ENCODE data around the gene ZMAT5. TPM values are rescaled to one million over a fixed set of nuclear protein-coding genes. Genes with fewer than 3 reads are reported as not detected.

Gene ZMAT5
- polyA plus RNA-seq, 2 donors = 20.3 to 31.2 TPM

DNA sequence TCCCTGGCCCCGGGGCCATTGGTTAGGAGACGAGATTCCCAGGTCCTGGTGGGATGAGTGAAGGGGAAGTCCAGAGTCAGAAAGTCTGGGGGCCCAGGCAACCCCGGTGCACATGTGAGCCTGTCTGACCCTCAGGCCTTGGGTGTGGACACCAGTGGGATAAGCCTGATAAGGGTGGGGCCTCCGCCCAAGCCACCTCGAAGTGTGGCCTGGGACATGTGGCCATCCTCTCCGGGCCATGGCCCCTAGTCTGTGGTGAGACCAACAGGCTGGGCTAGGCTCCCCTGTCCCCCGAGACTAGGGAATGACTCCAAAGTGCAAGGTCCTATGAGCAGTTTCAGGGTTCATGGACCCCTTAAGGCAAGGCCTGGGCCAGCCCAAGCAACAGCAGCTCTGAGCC is 40.7 kb downstream of the ZMAT5 start:
- H3K4me1 ChIP-seq (ENCODE audit: control insufficient read depth in 2 of 2, insufficient read depth in 2 of 2, low read length in 1 of 2) = no peaks in the 10 kb centered on the region
- H3K36me3 ChIP-seq (ENCODE audit: control insufficient read depth in 2 of 2, insufficient read depth in 2 of 2, low read length in 1 of 2) = peaks cover 0 to 4% of the 10 kb centered on the region in 2 donors
- H3K9me3 ChIP-seq (ENCODE audit: control insufficient read depth in 2 of 2, insufficient read depth in 1 of 2, low read depth in 1 of 2, low read length in 1 of 2) = no peaks in the 10 kb centered on the region
- peaks cover 0 to 2% of the 10 kb centered on the region in 2 donors for H3K27me3 ChIP-seq (ENCODE audit: control insufficient read depth in 1 of 2, insufficient read depth in 2 of 2, low read length in 2 of 2)
- 68 to 70% methylated on average over 7 of the region's 7 CpGs for WGBS, 2 donors
- no peak overlapping the region for H3K27ac ChIP-seq (ENCODE audit: low read depth in 2 of 2, low read length in 1 of 2)
- H3K4me3 ChIP-seq (ENCODE audit: low read depth in 1 of 2, low read length in 2 of 2) = no peak overlapping the region

DNA sequence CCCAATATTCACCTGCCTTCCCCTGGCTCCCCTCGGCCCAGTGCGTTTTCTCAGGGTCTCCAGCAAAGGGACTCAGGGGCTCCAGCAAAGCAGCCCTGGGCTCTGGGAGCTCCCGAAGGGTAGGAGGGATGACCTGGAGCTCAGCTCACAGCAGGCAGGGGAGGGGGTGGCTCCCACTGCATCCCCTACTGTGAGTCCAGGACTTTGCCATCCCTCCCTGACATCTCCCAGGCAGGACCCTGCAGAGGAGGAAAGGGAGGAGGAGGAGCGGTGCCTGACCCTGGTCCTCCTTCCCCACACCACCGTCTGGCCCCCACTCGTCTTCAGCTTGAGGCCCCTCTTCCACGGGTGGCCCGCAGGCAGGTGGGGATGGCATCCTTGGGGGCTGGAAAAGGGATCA is 42.0 kb downstream of the ZMAT5 start:
- H3K36me3 ChIP-seq (ENCODE audit: control insufficient read depth in 2 of 2, insufficient read depth in 2 of 2, low read length in 1 of 2) = no peaks in the 10 kb centered on the region
- peaks cover 0 to 5% of the 10 kb centered on the region in 2 donors for H3K4me1 ChIP-seq (ENCODE audit: control insufficient read depth in 2 of 2, insufficient read depth in 2 of 2, low read length in 1 of 2)
- H3K27me3 ChIP-seq (ENCODE audit: control insufficient read depth in 1 of 2, insufficient read depth in 2 of 2, low read length in 2 of 2) = peaks cover 0 to 11% of the 10 kb centered on the region in 2 donors
- 60 to 64% methylated on average over 7 to 8 of the region's 8 CpGs for WGBS, 2 donors
- no peaks in the 10 kb centered on the region for H3K9me3 ChIP-seq (ENCODE audit: control insufficient read depth in 2 of 2, insufficient read depth in 1 of 2, low read depth in 1 of 2, low read length in 1 of 2)
- no peak overlapping the region for H3K27ac ChIP-seq (ENCODE audit: low read depth in 2 of 2, low read length in 1 of 2)
- H3K4me3 ChIP-seq (ENCODE audit: low read depth in 1 of 2, low read length in 2 of 2) = no peak overlapping the region

DNA sequence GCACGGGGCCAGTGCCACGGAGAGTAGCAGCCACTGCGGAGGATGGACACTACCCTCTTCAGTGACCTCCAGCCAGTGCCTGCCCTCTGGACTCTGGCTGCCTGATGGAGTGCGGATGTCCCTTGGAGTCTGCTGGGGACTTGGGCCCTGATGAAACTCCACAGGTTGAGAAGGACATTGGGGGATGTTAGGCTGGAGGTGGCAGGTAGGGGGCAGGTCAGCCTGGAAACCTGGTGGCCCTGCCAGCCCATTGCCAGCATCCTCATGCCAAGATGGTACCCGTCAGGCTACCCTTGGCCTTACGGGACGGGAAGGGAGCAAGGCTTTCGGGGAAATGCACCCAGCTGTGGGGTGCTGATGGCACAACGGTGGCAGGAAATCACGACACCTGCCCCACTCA is 43.0 kb downstream of the ZMAT5 start:
- Histone ChIP-seq H3K4me1 (ENCODE audit: control insufficient read depth in 2 of 2, insufficient read depth in 2 of 2, low read length in 1 of 2) (peaks cover 0 to 9% of the 10 kb centered on the region in 2 donors), H3K36me3 (ENCODE audit: control insufficient read depth in 2 of 2, insufficient read depth in 2 of 2, low read length in 1 of 2) (no peaks in the 10 kb centered on the region), H3K9me3 (ENCODE audit: control insufficient read depth in 2 of 2, insufficient read depth in 1 of 2, low read depth in 1 of 2, low read length in 1 of 2) (no peaks in the 10 kb centered on the region), H3K4me3 (ENCODE audit: low read depth in 1 of 2, low read length in 2 of 2) (no peak overlapping the region), H3K27ac (ENCODE audit: low read depth in 2 of 2, low read length in 1 of 2) (no peak overlapping the region), H3K27me3 (ENCODE audit: control insufficient read depth in 1 of 2, insufficient read depth in 2 of 2, low read length in 2 of 2) (peaks cover 0 to 14% of the 10 kb centered on the region in 2 donors)
- 86 to 93% methylated on average over 10 of the region's 10 CpGs for WGBS, 2 donors

DNA sequence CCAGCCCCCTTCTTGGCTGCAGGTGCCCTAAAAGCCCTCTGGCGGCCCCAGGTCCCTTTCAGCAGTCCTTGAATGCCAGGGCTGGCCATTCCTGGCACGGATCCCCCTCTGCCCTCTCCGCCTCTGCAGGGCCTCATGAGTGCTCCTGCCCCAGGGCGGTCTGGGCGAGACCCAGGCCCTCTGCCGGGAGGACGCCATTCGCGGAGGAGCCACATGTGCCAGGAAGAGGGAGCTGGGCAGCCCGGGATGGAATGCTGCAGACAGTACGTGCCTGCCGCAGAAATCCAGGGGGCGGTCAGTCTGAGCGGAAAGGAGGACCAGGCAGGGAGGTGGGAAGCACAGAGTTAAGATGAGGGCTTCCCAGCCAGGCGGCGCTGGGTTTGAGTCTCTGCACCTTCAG is 44.2 kb downstream of the ZMAT5 start:
- Histone ChIP-seq H3K27me3 (ENCODE audit: control insufficient read depth in 1 of 2, insufficient read depth in 2 of 2, low read length in 2 of 2) (peaks cover 0 to 14% of the 10 kb centered on the region in 2 donors), H3K4me1 (ENCODE audit: control insufficient read depth in 2 of 2, insufficient read depth in 2 of 2, low read length in 1 of 2) (peaks cover 0 to 9% of the 10 kb centered on the region in 2 donors), H3K36me3 (ENCODE audit: control insufficient read depth in 2 of 2, insufficient read depth in 2 of 2, low read length in 1 of 2) (no peaks in the 10 kb centered on the region), H3K4me3 (ENCODE audit: low read depth in 1 of 2, low read length in 2 of 2) (no peak overlapping the region), H3K27ac (ENCODE audit: low read depth in 2 of 2, low read length in 1 of 2) (no peak overlapping the region), H3K9me3 (ENCODE audit: control insufficient read depth in 2 of 2, insufficient read depth in 1 of 2, low read depth in 1 of 2, low read length in 1 of 2) (no peaks in the 10 kb centered on the region)
- 72 to 82% methylated on average over 16 of the region's 16 CpGs for WGBS, 2 donors

DNA sequence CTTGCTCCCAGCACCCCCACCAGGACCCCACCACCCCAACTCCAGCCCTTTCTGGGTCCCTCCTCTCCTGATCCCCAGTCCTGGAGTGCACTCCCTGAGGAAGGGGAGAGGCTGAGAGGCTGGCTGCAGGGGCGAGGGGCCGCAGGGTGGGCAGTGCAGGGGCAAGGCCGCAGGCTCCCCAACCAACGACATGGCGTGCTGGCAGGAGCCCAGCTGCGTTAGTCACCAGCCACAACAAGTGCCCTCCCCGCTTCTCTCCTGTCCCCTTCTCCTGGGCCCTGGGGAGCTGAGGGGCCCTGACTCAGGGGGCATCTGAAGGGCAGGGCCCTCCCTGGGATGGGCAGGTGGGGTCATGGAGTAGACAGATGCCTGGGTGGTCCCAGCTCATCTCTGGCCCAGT is 44.7 kb downstream of the ZMAT5 start:
- Histone ChIP-seq H3K4me1 (ENCODE audit: control insufficient read depth in 2 of 2, insufficient read depth in 2 of 2, low read length in 1 of 2) (peaks cover 0 to 9% of the 10 kb centered on the region in 2 donors), H3K27ac (ENCODE audit: low read depth in 2 of 2, low read length in 1 of 2) (no peak overlapping the region), H3K36me3 (ENCODE audit: control insufficient read depth in 2 of 2, insufficient read depth in 2 of 2, low read length in 1 of 2) (no peaks in the 10 kb centered on the region), H3K27me3 (ENCODE audit: control insufficient read depth in 1 of 2, insufficient read depth in 2 of 2, low read length in 2 of 2) (peaks cover 0 to 14% of the 10 kb centered on the region in 2 donors), H3K4me3 (ENCODE audit: low read depth in 1 of 2, low read length in 2 of 2) (no peak overlapping the region), H3K9me3 (ENCODE audit: control insufficient read depth in 2 of 2, insufficient read depth in 1 of 2, low read depth in 1 of 2, low read length in 1 of 2) (no peaks in the 10 kb centered on the region)
- WGBS, 2 donors = 60 to 72% methylated on average over 7 of the region's 7 CpGs

DNA sequence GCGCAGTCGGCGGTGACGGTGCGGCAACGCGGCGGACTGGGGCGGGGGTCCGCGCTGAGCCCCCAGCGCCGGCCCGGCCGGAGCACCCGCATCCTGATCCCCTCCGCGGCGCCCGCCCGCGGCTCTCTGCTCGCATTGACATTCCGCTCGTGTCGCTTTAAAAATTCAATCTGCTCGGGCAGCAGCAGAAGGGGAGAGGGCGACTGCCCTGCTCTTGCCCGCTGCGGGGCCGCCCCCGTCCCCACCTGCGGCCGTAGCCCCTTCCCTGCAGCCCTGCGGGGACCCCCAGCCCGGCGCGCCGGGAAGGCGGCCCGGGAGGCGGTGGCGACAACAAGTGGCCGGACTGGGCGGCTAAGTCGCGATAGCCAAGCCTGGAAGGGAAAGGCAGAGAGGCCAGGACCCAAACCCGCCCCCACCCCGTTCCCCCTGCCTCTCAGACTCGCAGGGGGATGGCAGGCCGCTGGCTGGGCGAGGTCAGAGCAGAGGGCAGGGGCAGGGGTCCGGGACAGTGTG is 45.9 kb downstream of the ZMAT5 start:
- Histone ChIP-seq H3K36me3 (ENCODE audit: control insufficient read depth in 2 of 2, insufficient read depth in 2 of 2, low read length in 1 of 2) (no peaks in the 10 kb centered on the region), H3K27me3 (ENCODE audit: control insufficient read depth in 1 of 2, insufficient read depth in 2 of 2, low read length in 2 of 2) (peaks cover 0 to 14% of the 10 kb centered on the region in 2 donors), H3K27ac (ENCODE audit: low read depth in 2 of 2, low read length in 1 of 2) (no peak overlapping the region), H3K9me3 (ENCODE audit: control insufficient read depth in 2 of 2, insufficient read depth in 1 of 2, low read depth in 1 of 2, low read length in 1 of 2) (no peaks in the 10 kb centered on the region), H3K4me3 (ENCODE audit: low read depth in 1 of 2, low read length in 2 of 2) (peak overlapping the region in 1 of 2 donors; percentile 35), H3K4me1 (ENCODE audit: control insufficient read depth in 2 of 2, insufficient read depth in 2 of 2, low read length in 1 of 2) (peaks cover 0 to 9% of the 10 kb centered on the region in 2 donors)
- WGBS, 2 donors = 7 to 11% methylated on average over 36 to 53 of the region's 53 CpGs

DNA sequence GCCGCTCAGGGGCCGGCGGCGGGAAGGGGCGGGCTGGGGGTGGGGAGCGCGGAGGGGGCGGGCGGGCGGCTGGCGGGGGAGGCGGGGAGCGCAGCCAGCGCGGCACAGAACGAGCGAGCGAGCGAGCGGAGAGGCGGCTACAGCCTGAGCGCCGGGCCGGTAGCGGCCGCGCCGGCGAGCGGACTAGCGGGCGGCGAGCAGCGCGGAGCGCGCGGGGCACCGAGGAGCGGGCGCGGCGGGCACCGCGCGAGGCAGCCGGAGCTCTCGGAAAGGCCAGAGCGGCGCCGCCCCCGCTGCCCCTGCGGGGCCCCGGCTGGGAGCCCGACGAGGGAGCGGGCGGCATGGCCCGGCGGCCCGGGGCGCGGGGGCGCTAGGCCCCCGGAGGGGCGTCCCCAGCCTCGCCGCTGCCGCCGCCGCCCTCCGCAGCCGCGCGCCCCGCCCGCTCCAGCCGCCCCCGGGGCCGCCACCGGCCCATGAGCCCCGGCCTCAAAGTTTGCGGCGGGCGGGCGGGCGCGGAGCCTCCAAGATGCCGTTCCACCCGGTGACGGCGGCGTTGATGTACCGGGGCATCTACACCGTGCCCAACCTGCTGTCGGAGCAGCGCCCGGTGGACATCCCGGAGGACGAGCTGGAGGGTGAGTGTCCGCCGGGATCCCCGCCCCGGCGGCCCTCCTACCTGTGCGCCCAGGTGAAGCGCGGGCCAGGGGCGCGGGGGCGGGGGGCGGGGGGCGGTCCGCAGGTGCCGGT is 46.7 kb downstream of the ZMAT5 start, which contains the start of gene CABP7:
CABP7 (plus strand) TSS at position 105 of the 747 bp plus-strand sequence; CDS start at position 527, 422 bp downstream.
- 1 to 2% methylated on average over 28 to 115 of the region's 115 CpGs for WGBS, 2 donors
- H3K36me3 ChIP-seq (ENCODE audit: control insufficient read depth in 2 of 2, insufficient read depth in 2 of 2, low read length in 1 of 2) = no peaks in the 10 kb centered on the region
- H3K9me3 ChIP-seq (ENCODE audit: control insufficient read depth in 2 of 2, insufficient read depth in 1 of 2, low read depth in 1 of 2, low read length in 1 of 2) = no peaks in the 10 kb centered on the region
- H3K27me3 ChIP-seq (ENCODE audit: control insufficient read depth in 1 of 2, insufficient read depth in 2 of 2, low read length in 2 of 2) = peaks cover 0 to 14% of the 10 kb centered on the region in 2 donors
- H3K27ac ChIP-seq (ENCODE audit: low read depth in 2 of 2, low read length in 1 of 2) = no peak within 1 kb of the TSS
- H3K4me3 ChIP-seq (ENCODE audit: low read depth in 1 of 2, low read length in 2 of 2) = peak within 1 kb of the TSS in 1 of 2 donors; percentile 35
- peaks cover 0 to 9% of the 10 kb centered on the region in 2 donors for H3K4me1 ChIP-seq (ENCODE audit: control insufficient read depth in 2 of 2, insufficient read depth in 2 of 2, low read length in 1 of 2)

DNA sequence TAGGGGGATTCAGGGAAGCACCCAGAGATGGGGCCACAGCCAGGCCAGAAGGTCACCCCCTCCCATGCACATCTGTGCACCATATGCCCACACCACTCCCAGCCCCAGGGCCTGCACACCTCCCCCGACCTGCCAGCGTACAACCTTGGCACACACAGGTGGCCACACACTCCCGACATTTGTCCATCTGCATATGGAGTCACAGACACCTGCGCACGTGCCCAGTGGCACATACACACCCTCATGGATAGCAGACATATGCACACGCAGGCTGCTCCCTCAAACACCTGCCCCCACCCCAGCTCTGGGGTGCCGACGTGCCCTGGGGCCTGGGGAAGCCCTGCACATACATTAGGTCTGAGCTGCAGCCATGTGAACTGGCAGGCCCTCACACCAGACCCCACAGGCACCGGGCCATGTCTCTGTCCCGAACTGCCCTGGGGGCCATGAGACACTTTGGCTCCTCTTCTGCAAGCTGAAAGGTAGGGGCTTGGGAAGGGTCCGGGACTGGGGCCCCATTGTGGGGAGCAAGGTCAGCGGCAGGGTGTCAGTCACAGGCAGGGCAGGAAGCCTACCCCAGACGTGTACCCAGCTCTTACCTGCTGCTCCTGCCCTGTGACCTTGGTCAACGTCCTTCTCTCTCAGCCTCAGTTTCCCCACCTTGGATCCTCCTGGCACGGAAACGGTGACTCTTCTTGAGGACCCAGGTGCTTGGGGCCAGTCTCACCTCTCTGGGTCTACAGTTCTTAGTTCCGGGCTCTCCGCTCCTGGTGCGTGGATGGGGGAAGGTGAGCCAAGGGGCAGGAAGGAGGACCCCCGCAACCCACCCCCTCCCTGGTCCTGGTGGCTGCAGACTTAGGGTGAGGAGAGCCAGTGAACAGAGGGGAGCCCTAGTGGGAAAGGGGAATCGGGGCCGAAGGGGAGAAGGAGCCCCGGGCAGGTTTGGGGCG is 47.6 kb downstream of the ZMAT5 start:
- no peak overlapping the region for H3K27ac ChIP-seq (ENCODE audit: low read depth in 2 of 2, low read length in 1 of 2)
- H3K36me3 ChIP-seq (ENCODE audit: control insufficient read depth in 2 of 2, insufficient read depth in 2 of 2, low read length in 1 of 2) = no peaks in the 10 kb centered on the region
- H3K4me3 ChIP-seq (ENCODE audit: low read depth in 1 of 2, low read length in 2 of 2) = peak overlapping the region in 1 of 2 donors; percentile 35
- H3K27me3 ChIP-seq (ENCODE audit: control insufficient read depth in 1 of 2, insufficient read depth in 2 of 2, low read length in 2 of 2) = peaks cover 0 to 14% of the 10 kb centered on the region in 2 donors
- H3K9me3 ChIP-seq (ENCODE audit: control insufficient read depth in 2 of 2, insufficient read depth in 1 of 2, low read depth in 1 of 2, low read length in 1 of 2) = no peaks in the 10 kb centered on the region
- WGBS, 2 donors = 39 to 41% methylated on average over 24 of the region's 24 CpGs
- peaks cover 0 to 9% of the 10 kb centered on the region in 2 donors for H3K4me1 ChIP-seq (ENCODE audit: control insufficient read depth in 2 of 2, insufficient read depth in 2 of 2, low read length in 1 of 2)

DNA sequence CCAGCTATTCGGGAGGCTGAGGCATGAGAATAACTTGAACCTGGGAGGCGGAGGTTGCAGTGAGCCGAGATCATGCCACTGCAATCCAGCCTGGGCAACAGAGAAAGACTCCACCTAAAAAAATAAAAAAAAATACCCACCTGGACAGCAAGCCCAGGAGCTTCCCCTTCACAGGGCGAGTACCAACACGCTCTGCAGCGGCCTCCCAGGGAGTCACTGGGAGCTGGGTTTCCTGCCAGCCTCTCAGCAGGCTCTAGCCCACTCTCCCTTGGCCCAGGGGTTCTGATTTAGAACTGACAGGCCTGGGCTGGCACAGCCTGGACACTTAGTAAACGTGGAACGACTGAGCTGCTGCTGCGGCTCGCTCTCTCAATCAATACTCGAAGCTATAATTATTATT is 49.0 kb downstream of the ZMAT5 start:
- Histone ChIP-seq H3K36me3 (ENCODE audit: control insufficient read depth in 2 of 2, insufficient read depth in 2 of 2, low read length in 1 of 2) (no peaks in the 10 kb centered on the region), H3K27ac (ENCODE audit: low read depth in 2 of 2, low read length in 1 of 2) (no peak overlapping the region), H3K9me3 (ENCODE audit: control insufficient read depth in 2 of 2, insufficient read depth in 1 of 2, low read depth in 1 of 2, low read length in 1 of 2) (no peaks in the 10 kb centered on the region), H3K4me1 (ENCODE audit: control insufficient read depth in 2 of 2, insufficient read depth in 2 of 2, low read length in 1 of 2) (peaks cover 0 to 9% of the 10 kb centered on the region in 2 donors), H3K27me3 (ENCODE audit: control insufficient read depth in 1 of 2, insufficient read depth in 2 of 2, low read length in 2 of 2) (peaks cover 0 to 14% of the 10 kb centered on the region in 2 donors), H3K4me3 (ENCODE audit: low read depth in 1 of 2, low read length in 2 of 2) (no peak overlapping the region)
- WGBS, 2 donors = 63 to 76% methylated on average over 11 of the region's 11 CpGs

Measured in esophagus (tissue), 2 donors.